Cardiac muscle cell (in vitro differentiated cells and primary cell): Measurements from ENCODE around the gene CTIF. TPM values are rescaled to one million over a fixed set of nuclear protein-coding genes. Genes with fewer than 3 reads are reported as not detected.
"Not testable (repeated sequence)": the region's sequence is repeated elsewhere in the genome, so short reads cannot be mapped to it uniquely, and the experiment has no call there.

Source experiments
- DNase-seq, 2 donors: peaks; one replicate each; pipeline versions ENCODE4 v3.0.0 to v3.0.0-alpha.2; 2010 to 2017; ENCODE audit warnings: low read depth in 1 of 2, low spot score in 1 of 2
- H3K27ac ChIP-seq: fragments of 200-600 bp; sonication (generic); 2 replicates; pipeline ENCODE4 v1.5.1; 2016
- H3K27me3 ChIP-seq: fragments of 200-600 bp; sonication (generic); 2 replicates; pipeline ENCODE4 v1.6.0; 2016; ENCODE audit warnings: control low read depth
- H3K36me3 ChIP-seq: fragments of 200-600 bp; sonication (generic); 2 replicates; pipeline ENCODE4 v1.5.1; 2016; ENCODE audit warnings: control low read depth
- H3K4me1 ChIP-seq: fragments of 200-600 bp; sonication (generic); 2 replicates; pipeline ENCODE4 v1.8.1; 2017; ENCODE audit warnings: low read depth, mild to moderate bottlenecking, mixed run types
- H3K4me3 ChIP-seq: fragments of 200-600 bp; sonication (generic); 2 replicates; pipeline ENCODE4 v1.5.1; 2016; ENCODE audit warnings: mild to moderate bottlenecking
- H3K9me3 ChIP-seq: fragments of 200-600 bp; sonication (generic); 2 replicates; pipeline ENCODE4 v1.5.1; 2017; ENCODE audit warnings: low read depth, mild to moderate bottlenecking, control low read depth
- CTCF ChIP-seq: IDR thresholded peaks from 2 replicates; pipeline ENCODE4 v1.5.1; 2012; ENCODE audit warnings: low read depth, mild to moderate bottlenecking, low read length
- polyA plus RNA-seq: library from polyadenylated mRNA; unstranded; fragments of >200 nt; fragmentation: Nextera tagmentation; extraction: Ambion mirVana; gene quantifications from 2 replicates; pipeline ENCODE4 v1.2.1, GENCODE V29; 2016
- total RNA-seq: library from RNA; depleted of rRNA; stranded (reverse); fragments of >200 nt; gene quantifications from 2 replicates; pipeline ENCODE4 v1.2.3, GENCODE V29; 2016

CTIF gene
- total and polyA plus RNA-seq, 2 experiments from 2014 or later: 16.5 to 22.0 TPM

GRCh38 chr18:48713309-48713708 is 174.5 kb downstream of the CTIF start:
- TF ChIP-seq CTCF: no peak
- Histone ChIP-seq H3K27me3 (no peaks in the 10 kb centered on the region), H3K9me3 (no peaks in the 10 kb centered on the region), H3K4me3 (no peak overlapping the region), H3K27ac (no peak overlapping the region), H3K36me3 (no peaks in the 10 kb centered on the region), H3K4me1 (peaks cover 26% of the 10 kb centered on the region)
- peak in 1 of 2 donors; percentile 78 for DNase-seq

- no peak for DNase-seq
- no peaks in the 10 kb centered on the region for H3K36me3 ChIP-seq
- no peaks in the 10 kb centered on the region for H3K9me3 ChIP-seq
- no peaks in the 10 kb centered on the region for H3K27me3 ChIP-seq
- TF ChIP-seq CTCF: no peak
- H3K4me3 ChIP-seq: no peak overlapping the region
- H3K4me1 ChIP-seq: peaks cover 34% of the 10 kb centered on the region
- H3K27ac ChIP-seq: no peak overlapping the region
Measured at GRCh38 chr18:48714873-48715272, 176.0 kb downstream of the CTIF start.

GRCh38 chr18:48715711-48716361 is 177.0 kb downstream of the CTIF start:
- H3K9me3 ChIP-seq: no peaks in the 10 kb centered on the region
- H3K4me1 ChIP-seq: peaks cover 43% of the 10 kb centered on the region
- no peak for TF ChIP-seq CTCF
- no peak overlapping the region for H3K4me3 ChIP-seq
- H3K27me3 ChIP-seq: no peaks in the 10 kb centered on the region
- H3K27ac ChIP-seq: no peak overlapping the region
- DNase-seq: peak in 1 of 2 donors; percentile 7
- H3K36me3 ChIP-seq: no peaks in the 10 kb centered on the region

GRCh38 chr18:48717227-48717626 is 178.4 kb downstream of the CTIF start:
- H3K36me3 ChIP-seq, DNase-seq, H3K27me3 ChIP-seq, H3K9me3 ChIP-seq, H3K27ac ChIP-seq, H3K4me3 ChIP-seq: not testable (repeated sequence)
- H3K4me1 ChIP-seq: peaks cover 45% of the 10 kb centered on the region

GRCh38 chr18:48718251-48718959 is 179.6 kb downstream of the CTIF start:
- TF ChIP-seq CTCF: no peak
- Histone ChIP-seq H3K4me1 (peaks cover 50% of the 10 kb centered on the region), H3K27ac (no peak overlapping the region), H3K36me3 (no peaks in the 10 kb centered on the region), H3K9me3 (no peaks in the 10 kb centered on the region), H3K4me3 (no peak overlapping the region), H3K27me3 (no peaks in the 10 kb centered on the region)
- no peak for DNase-seq

GRCh38 chr18:48719388-48719787 is 180.6 kb downstream of the CTIF start:
- H3K4me1 ChIP-seq: peaks cover 47% of the 10 kb centered on the region
- DNase-seq: no peak
- no peaks in the 10 kb centered on the region for H3K27me3 ChIP-seq
- no peaks in the 10 kb centered on the region for H3K9me3 ChIP-seq
- no peak overlapping the region for H3K27ac ChIP-seq
- H3K36me3 ChIP-seq: no peaks in the 10 kb centered on the region
- no peak overlapping the region for H3K4me3 ChIP-seq
- TF ChIP-seq CTCF: no peak
